Liver (tissue), 9 donors: ENCODE results near the gene TADA3. TPM values are rescaled to one million over a fixed set of nuclear protein-coding genes. Genes with fewer than 3 reads are reported as not detected.

Experiments
- DNase-seq: peaks from one replicate; pipeline ENCODE4 v3.0.0-alpha.2; 2017; ENCODE audit warnings: low spot score
- H3K27ac ChIP-seq, 2 donors: one replicate each; pipeline ENCODE4 v1.7.0; 2013; ENCODE audit warnings: inconsistent platforms in 2 of 2, low read length in 2 of 2, control low read depth in 1 of 2, low read depth in 1 of 2, mild to moderate bottlenecking in 1 of 2
- H3K27me3 ChIP-seq, 4 donors: one replicate each; pipeline versions ENCODE4 v1.6.1 to v1.7.0; 2013; ENCODE audit warnings: low read length in 3 of 4, inconsistent platforms in 1 of 4, mild to moderate bottlenecking in 1 of 4, moderate library complexity in 1 of 4; ENCODE audit not compliant: control insufficient read depth in 4 of 4, insufficient read depth in 4 of 4
- H3K36me3 ChIP-seq, 4 donors: one replicate each; pipeline versions ENCODE4 v1.6.1 to v1.7.0; 2013; ENCODE audit warnings: low read length in 3 of 4, mild to moderate bottlenecking in 3 of 4, low read depth in 1 of 4, moderate library complexity in 1 of 4; ENCODE audit not compliant: control insufficient read depth in 4 of 4, insufficient read depth in 3 of 4
- H3K4me1 ChIP-seq, 4 donors: one replicate each; pipeline versions ENCODE4 v1.6.1 to v1.7.0; 2013; ENCODE audit warnings: low read length in 3 of 4, mild to moderate bottlenecking in 3 of 4, moderate library complexity in 1 of 4; ENCODE audit not compliant: control insufficient read depth in 4 of 4, insufficient read depth in 4 of 4
- H3K4me3 ChIP-seq, 3 donors: one replicate each; pipeline versions ENCODE4 v1.6.1 to v1.7.0; 2013; ENCODE audit warnings: low read length in 3 of 3, control low read depth in 1 of 3, low read depth in 1 of 3, mild to moderate bottlenecking in 1 of 3
- H3K9ac ChIP-seq, 2 donors: one replicate each; pipeline ENCODE4 v1.7.0; 2013; ENCODE audit warnings: low read length in 2 of 2, mild to moderate bottlenecking in 2 of 2, moderate library complexity in 2 of 2, control low read depth in 1 of 2, low read depth in 1 of 2
- H3K9me3 ChIP-seq, 4 donors: one replicate each; pipeline versions ENCODE4 v1.6.1 to v1.7.0; 2013; ENCODE audit warnings: low read length in 3 of 4; ENCODE audit not compliant: control insufficient read depth in 4 of 4
- ATF3 ChIP-seq: IDR thresholded peaks from 2 replicates; pipeline ENCODE4 v1.6.1; 2016; ENCODE audit warnings: antibody characterized with exemption
- CTCF ChIP-seq: fragments of 150-350 bp; IDR thresholded peaks from 2 replicates; pipeline ENCODE4 v1.5.1; 2017; ENCODE audit warnings: improper control_type of control experiment, low read depth, low read length; ENCODE audit not compliant: missing input control
- EGR1 ChIP-seq, 2 donors: IDR thresholded peaks; 2 replicates each; pipeline ENCODE4 v1.6.1; 2016 to 2018; ENCODE audit warnings: antibody characterized with exemption in 2 of 2, low read depth in 2 of 2
- FOXA1 ChIP-seq: IDR thresholded peaks from 2 replicates; pipeline ENCODE4 v1.6.1; 2016; ENCODE audit warnings: antibody characterized with exemption
- FOXA2 ChIP-seq: IDR thresholded peaks from 2 replicates; pipeline ENCODE4 v1.6.1; 2016; ENCODE audit warnings: antibody characterized with exemption
- GABPA ChIP-seq, 2 donors: IDR thresholded peaks in 1 of 2; conservative IDR thresholded peaks in 1 of 2; 2 replicates each; pipeline ENCODE4 v1.6.1; 2016; ENCODE audit warnings: antibody characterized with exemption in 2 of 2, mild to moderate bottlenecking in 1 of 2, moderate library complexity in 1 of 2
- HNF4A ChIP-seq, 2 donors: conservative IDR thresholded peaks; 2 replicates each; pipeline ENCODE4 v1.6.1; 2016; ENCODE audit warnings: antibody characterized with exemption in 2 of 2, mild to moderate bottlenecking in 2 of 2
- HNF4G ChIP-seq: IDR thresholded peaks from 2 replicates; pipeline ENCODE4 v1.6.1; 2016; ENCODE audit warnings: antibody characterized with exemption
- JUND ChIP-seq, 2 donors: IDR thresholded peaks; 2 replicates each; pipeline ENCODE4 v1.6.1; 2016; ENCODE audit warnings: antibody characterized with exemption in 2 of 2
- MAX ChIP-seq: IDR thresholded peaks from 2 replicates; pipeline ENCODE4 v1.6.1; 2016; ENCODE audit warnings: antibody characterized with exemption
- NR2F2 ChIP-seq: IDR thresholded peaks from 2 replicates; pipeline ENCODE4 v1.6.1; 2016; ENCODE audit warnings: antibody characterized with exemption
- RAD21 ChIP-seq, 2 donors: IDR thresholded peaks; 2 replicates each; pipeline ENCODE4 v1.6.1; 2016; ENCODE audit warnings: antibody characterized with exemption in 2 of 2, mild to moderate bottlenecking in 2 of 2
- REST ChIP-seq: IDR thresholded peaks from 2 replicates; pipeline ENCODE4 v1.6.1; 2016; ENCODE audit warnings: antibody characterized with exemption, mild to moderate bottlenecking
- RXRA ChIP-seq, 2 donors: IDR thresholded peaks; 2 replicates each; pipeline ENCODE4 v1.6.1; 2017 to 2018; ENCODE audit warnings: antibody characterized with exemption in 2 of 2, mild to moderate bottlenecking in 1 of 2
- SP1 ChIP-seq: IDR thresholded peaks from 2 replicates; pipeline ENCODE4 v1.6.1; 2018; ENCODE audit warnings: antibody characterized with exemption, mild to moderate bottlenecking
- TAF1 ChIP-seq: conservative IDR thresholded peaks from 2 replicates; pipeline ENCODE4 v1.6.1; 2016; ENCODE audit warnings: antibody characterized with exemption, mild to moderate bottlenecking
- YY1 ChIP-seq: IDR thresholded peaks from 2 replicates; pipeline ENCODE4 v1.6.1; 2016; ENCODE audit warnings: antibody characterized with exemption, mild to moderate bottlenecking
- ZBTB33 ChIP-seq: IDR thresholded peaks from 2 replicates; pipeline ENCODE4 v1.6.1; 2016; ENCODE audit warnings: antibody characterized with exemption
- WGBS: extraction: QIAGEN DNeasy Blood & Tissue Kit; methylation state at CpG from one replicate; pipeline ENCODE4 v1.1.7; 2013; 5-methylcytosine and 5-hydroxymethylcytosine counted together
- polyA plus RNA-seq, 2 donors: library from polyadenylated mRNA; stranded (reverse) in 1 of 2; unstranded in 1 of 2; fragments of 200-250 nt in 1 of 2; fragments of >200 nt in 1 of 2; fragmentation: Nextera tagmentation in 1 of 2; extraction: Ambion mirVana in 1 of 2; gene quantifications; one replicate each; pipeline versions ENCODE4 v1.2.1 to v1.2.3, GENCODE V29; 2013 to 2015
- total RNA-seq, 2 donors: library from RNA; depleted of rRNA; stranded (reverse); fragments of >200 nt; gene quantifications; one replicate each; pipeline ENCODE4 v1.2.3, GENCODE V29; 2014
- donor health status: healthy.
- donor health status: healthy.
- donor health status: healthy.
- donor health status: healthy.
- donor health status: healthy.

The TADA3 gene
- total and polyA plus RNA-seq, 4 donors = 16.2 to 27.8 (median 21.5) TPM

GRCh38 chr3:9812870-9813483, 20.7 kb upstream of the TADA3 start:
- no peak overlapping the region for H3K9ac ChIP-seq
- H3K27ac ChIP-seq = no peak overlapping the region
- H3K27me3 ChIP-seq = no peaks in the 10 kb centered on the region
- 96% methylated on average over 9 of the region's 9 CpGs for WGBS
- peaks cover 0 to 13% (median 7%) of the 10 kb centered on the region in 4 donors for H3K4me1 ChIP-seq
- peaks cover 0 to 2% (median 0%) of the 10 kb centered on the region in 4 donors for H3K36me3 ChIP-seq
- no peak for TF ChIP-seq MAX
- TF ChIP-seq CTCF = no peak
- no peak for TF ChIP-seq FOXA2
- no peak for TF ChIP-seq FOXA1
- no peak for TF ChIP-seq ATF3
- no peak for TF ChIP-seq REST
- TF ChIP-seq NR2F2 = no peak
- TF ChIP-seq TAF1 = no peak
- TF ChIP-seq JUND (IDR thresholded peaks at IDR 0.05) = no peak
- no peak for TF ChIP-seq HNF4G
- no peak for TF ChIP-seq ZBTB33
- TF ChIP-seq SP1 = no peak
- TF ChIP-seq RXRA (IDR thresholded peaks at IDR 0.05) = no peak
- no peak for TF ChIP-seq RAD21 (IDR thresholded peaks at IDR 0.05)
- no peak for TF ChIP-seq HNF4A (conservative IDR thresholded peaks at IDR 0.05)
- no peak for TF ChIP-seq GABPA (IDR thresholded peaks at IDR 0.05 in 1 of 2, conservative IDR thresholded peaks at IDR 0.05 in 1 of 2)
- no peak for TF ChIP-seq EGR1 (IDR thresholded peaks at IDR 0.05; ENCODE audit: low read depth in 2 of 2)
- no peak for TF ChIP-seq YY1
- DNase-seq = no peak
- H3K4me3 ChIP-seq = no peak overlapping the region
- H3K9me3 ChIP-seq = no peaks in the 10 kb centered on the region
